Heart left ventricle (tissue), 16 donors: ENCODE data around the gene DENND4C. TPM values are rescaled to one million over a fixed set of nuclear protein-coding genes. Genes with fewer than 3 reads are reported as not detected.

Source experiments
- ATAC-seq, 4 donors: fragments of 200-7000 bp; cut with Tn5 transposase; one replicate each; pipeline ENCODE4 v1.9.1; 2020 to 2022; ENCODE audit warnings: moderate library complexity in 4 of 4, mild to moderate bottlenecking in 3 of 4, moderate number of reproducible peaks in 1 of 4
- DNase-seq, 5 donors: peaks; one replicate each; pipeline ENCODE4 v3.0.0-alpha.2; 2020
- H3K27ac ChIP-seq, 12 donors: fragments of 200-600 bp; sonication (generic) in 4 of 12; one replicate each; pipeline versions ENCODE4 v1.5.0 to v1.8.0; 2016 to 2022; ENCODE audit warnings: mild to moderate bottlenecking in 2 of 12
- H3K27me3 ChIP-seq, 9 donors: fragments of 200-600 bp; sonication (generic) in 2 of 9; one replicate each; pipeline versions ENCODE4 v1.5.1 to v1.8.0; 2016 to 2022; ENCODE audit warnings: mild to moderate bottlenecking in 3 of 9
- H3K36me3 ChIP-seq, 9 donors: fragments of 200-600 bp; sonication (generic) in 2 of 9; one replicate each; pipeline versions ENCODE4 v1.5.0 to v1.8.0; 2018 to 2022; ENCODE audit warnings: mild to moderate bottlenecking in 2 of 9
- H3K4me1 ChIP-seq, 12 donors: fragments of 200-600 bp; sonication (generic) in 4 of 12; one replicate each; pipeline versions ENCODE4 v1.5.0 to v1.8.0; 2016 to 2022; ENCODE audit warnings: mild to moderate bottlenecking in 3 of 12
- H3K4me3 ChIP-seq, 12 donors: fragments of 200-600 bp; sonication (generic) in 4 of 12; one replicate each; pipeline versions ENCODE4 v1.5.0 to v1.8.0; 2017 to 2022; ENCODE audit warnings: mild to moderate bottlenecking in 9 of 12, moderate library complexity in 4 of 12
- H3K9me3 ChIP-seq, 12 donors: fragments of 200-600 bp; sonication (generic) in 4 of 12; one replicate each; pipeline versions ENCODE4 v1.5.0 to v1.8.0; 2016 to 2022; ENCODE audit warnings: mild to moderate bottlenecking in 1 of 12
- CTCF ChIP-seq, 12 donors: fragments of 200-600 bp; sonication (generic) in 4 of 12; IDR thresholded peaks; one replicate each; pipeline versions ENCODE4 v1.5.0 to v1.8.0; 2018 to 2022; ENCODE audit warnings: antibody characterized with exemption in 12 of 12, mild to moderate bottlenecking in 5 of 12
- POLR2A ChIP-seq, 2 donors: fragments of 450-650 bp; IDR thresholded peaks; one replicate each; pipeline ENCODE4 v1.6.1; 2017; ENCODE audit warnings: antibody characterized with exemption in 2 of 2, mild to moderate bottlenecking in 2 of 2, moderate library complexity in 2 of 2
- WGBS, 4 donors: extraction: QIAGEN DNeasy Blood & Tissue Kit in 2 of 4; methylation state at CpG; one replicate each; pipeline versions ENCODE4 v1.1.5 to v1.1.7; 2013 to 2018; 5-methylcytosine and 5-hydroxymethylcytosine counted together
- intact Hi-C, 10 donors: fragments of 100-400 bp; cut with DNase I; formaldehyde crosslinking; loops; one replicate each; pipeline versions ENCODE4 v1.11.1 to v1.14.2; 2022
- polyA plus RNA-seq, 2 donors: library from polyadenylated mRNA; stranded (reverse); fragments of 200-250 nt; gene quantifications; one replicate each; pipeline ENCODE4 v1.2.3, GENCODE V29; 2013
- total RNA-seq, 9 donors: library from RNA; depleted of rRNA in 2 of 9; stranded (reverse); fragments of >200 nt in 2 of 9; fragmentation: NEBNext Ultra II Directional in 3 of 9; extraction: Animal tissue kit (Norgen Biotek cat#: 25700) in 3 of 9; gene quantifications; one replicate each; pipeline versions ENCODE4 v1.1.0 to v1.2.4, GENCODE V29; 2016 to 2023
- donor health status: ischemic (EF 13 %, LVEDD 7.1; RV severe dilation, severe dysfunction).
- donor health status: healthy with polysubstance abuse.
- donor health status: DM: no; HTN: yes; CAD: no.
- donor health status: DM: no; HTN: no; CAD: no.
- donor health status: ischemic (EF 25% LVEDD 6.9; RV normal size, moderate dysfunction).
- donor health status: ischemic (EF 25% LVEDD 5.7; RV mildly dilated, moderate dysfunction).
- donor health status: healthy.
- donor health status: DM: yes; HTN: yes; CAD: no.
- donor health status: ischemic (EF 35%, LVEDD 5.7; RV mildly dilated, moderate dysfunction).
- donor health status: nonischemic (EF 11% LVEDD 7.7; RV severe dilation, severe dysfunction).
- donor health status: DM: yes; HTN: yes; CAD: no.
- donor health status: PGD.
- donor health status: ischemic (EF 29% LVEDD 5.4; RV normal size, mild dysfunction).
- donor health status: nonischemic (EF 23%, LVEDD 6.1; RV moderate dilation, normal function).

DENND4C gene
- total and polyA plus RNA-seq, 11 donors, result 5.4 to 36.9 (median 22.8) TPM

GRCh38 chr9:19269582-19269981, 39.1 kb downstream of the DENND4C start:
- peaks cover 0 to 24% (median 2%) of the 10 kb centered on the region in 12 donors for H3K4me1 ChIP-seq
- H3K27ac ChIP-seq, result no peak overlapping the region
- peaks cover 0 to 36% (median 6%) of the 10 kb centered on the region in 12 donors for H3K9me3 ChIP-seq
- 89 to 100% (median 97%) methylated on average over 1 of the region's 1 CpG for WGBS, 4 donors
- no peaks in the 10 kb centered on the region for H3K36me3 ChIP-seq
- TF ChIP-seq CTCF (IDR thresholded peaks at IDR 0.05) (no peak), POLR2A (IDR thresholded peaks at IDR 0.05) (no peak)
- intact Hi-C loops, result no loop called here
- no peak overlapping the region for H3K4me3 ChIP-seq
- peak in 1 of 4 donors; percentile 31 for ATAC-seq
- H3K27me3 ChIP-seq, result no peaks in the 10 kb centered on the region
- no peak for DNase-seq

GRCh38 chr9:19270421-19270949, 40.0 kb downstream of the DENND4C start:
- ATAC-seq (no peak), DNase-seq (no peak)
- Histone ChIP-seq H3K9me3 (peaks cover 0 to 36% (median 6%) of the 10 kb centered on the region in 12 donors), H3K27me3 (no peaks in the 10 kb centered on the region), H3K4me3 (no peak overlapping the region), H3K36me3 (no peaks in the 10 kb centered on the region), H3K4me1 (peaks cover 0 to 19% (median 1%) of the 10 kb centered on the region in 12 donors), H3K27ac (no peak overlapping the region)
- WGBS, 4 donors, result 96 to 100% (median 97%) methylated on average over 1 of the region's 1 CpG
- intact Hi-C loops, result no loop called here
- TF ChIP-seq CTCF (IDR thresholded peaks at IDR 0.05) (no peak), POLR2A (IDR thresholded peaks at IDR 0.05) (no peak)

- ATAC-seq (no peak), DNase-seq (no peak)
- TF ChIP-seq CTCF (IDR thresholded peaks at IDR 0.05), result no peak
- TF ChIP-seq POLR2A (IDR thresholded peaks at IDR 0.05), result no peak
- H3K4me1 ChIP-seq, result peaks cover 0 to 19% (median 2%) of the 10 kb centered on the region in 12 donors
- no peak overlapping the region for H3K4me3 ChIP-seq
- no peak overlapping the region for H3K27ac ChIP-seq
- H3K36me3 ChIP-seq, result peaks cover 0 to 3% (median under 1%) of the 10 kb centered on the region in 9 donors
- no peaks in the 10 kb centered on the region for H3K27me3 ChIP-seq
- intact Hi-C loops, result no loop called here
- H3K9me3 ChIP-seq, result peaks cover 0 to 34% (median 6%) of the 10 kb centered on the region in 12 donors
- 78 to 94% (median 89%) methylated on average over 4 of the region's 4 CpGs for WGBS, 4 donors
These were observed 40.6 kb downstream of the DENND4C start for GRCh38 chr9:19271081-19271480.

GRCh38 chr9:19281801-19282200, 51.3 kb downstream of the DENND4C start:
- ATAC-seq, result no peak
- no peak for TF ChIP-seq CTCF (IDR thresholded peaks at IDR 0.05)
- peaks cover 0 to 26% (median 12%) of the 10 kb centered on the region in 12 donors for H3K4me1 ChIP-seq
- H3K27me3 ChIP-seq, result no peaks in the 10 kb centered on the region
- no peaks in the 10 kb centered on the region for H3K9me3 ChIP-seq
- intact Hi-C loops, result loop anchor here in 1 of 10 donors (5.0 kb wide), 1 partner anchor 44 kb away; no protein-coding TSS in a partner anchor
- H3K36me3 ChIP-seq, result peaks cover 0 to 4% (median 0%) of the 10 kb centered on the region in 9 donors
- DNase-seq, result no peak
- no peak overlapping the region for H3K4me3 ChIP-seq
- H3K27ac ChIP-seq, result no peak overlapping the region
